Esophagus squamous epithelium (tissue), 4 donors: ENCODE results near the gene AMBN.

Source experiments
- CTCF ChIP-seq, 6 experiments: fragments of 450-650 bp in 4 of 6; fragments of 200-600 bp in 2 of 6; sonication (generic) in 2 of 6; IDR thresholded peaks; one replicate each; pipeline ENCODE4 v1.5.1; 2016 to 2019; ENCODE audit warnings: antibody characterized with exemption in 6 of 6, mild to moderate bottlenecking in 4 of 6, moderate library complexity in 4 of 6
- POLR2A ChIP-seq, 4 donors: fragments of 450-650 bp; IDR thresholded peaks; one replicate each; pipeline ENCODE4 v1.6.1; 2017; ENCODE audit warnings: antibody characterized with exemption in 4 of 4, mild to moderate bottlenecking in 4 of 4, moderate library complexity in 3 of 4

GRCh38 chr4:70594196-70594595 lies 2.1 kb downstream of the AMBN start:
- TF ChIP-seq CTCF (IDR thresholded peaks at IDR 0.05) (no peak), POLR2A (IDR thresholded peaks at IDR 0.05) (no peak)
